ENCODE measurements around the gene PRKCD.
A peak's percentile ranks its signal among the peaks of the same experiment; 100 is the strongest.
"Not testable (repeated sequence)": the region's sequence is repeated elsewhere in the genome, so short reads cannot be mapped to it uniquely, and the experiment has no call there.

PRKCD gene

DNA sequence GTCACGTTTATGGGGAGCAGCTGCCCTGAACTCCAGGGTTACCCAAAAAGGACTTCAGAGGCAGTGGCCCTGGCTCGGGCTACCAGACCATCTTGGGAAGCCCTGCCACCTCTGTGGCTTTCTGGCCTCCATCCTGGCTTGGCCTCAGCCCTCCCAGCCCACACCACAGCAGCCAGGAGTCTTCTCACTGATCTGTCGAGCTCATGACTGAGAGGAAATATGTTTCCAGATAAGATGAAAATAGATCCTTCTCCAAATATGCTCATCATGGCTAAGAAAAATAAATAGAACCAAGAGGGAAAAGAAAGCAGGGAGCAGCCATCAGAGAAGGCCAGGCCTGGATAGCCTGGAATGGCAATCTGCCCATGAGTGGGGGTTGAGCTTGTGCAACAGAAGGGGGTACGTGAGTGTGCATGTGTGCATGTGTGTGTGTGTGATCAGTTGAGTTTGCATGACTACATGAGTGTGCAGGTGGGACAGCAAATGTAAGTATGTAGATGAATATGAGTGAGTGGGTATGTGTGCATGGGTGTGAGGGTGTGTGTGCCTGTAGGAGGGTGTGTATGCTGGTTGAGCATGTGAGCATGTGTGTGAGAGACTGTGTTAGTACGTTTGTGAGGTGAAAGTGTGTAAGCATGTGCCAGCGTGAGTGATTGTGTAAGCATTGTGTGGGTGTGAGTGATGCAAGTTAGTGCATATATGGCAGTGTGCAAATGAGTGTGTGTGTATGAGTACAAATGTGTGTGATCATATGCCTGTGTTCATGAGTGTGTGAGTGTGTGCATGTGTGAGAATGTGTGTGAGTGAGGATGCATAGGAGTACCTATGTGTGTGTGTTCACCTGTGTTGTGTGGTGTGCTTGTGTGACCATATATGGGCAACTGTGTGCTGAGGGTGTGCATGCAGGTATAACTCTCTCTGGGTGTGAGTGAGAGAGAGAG is 20.8 kb upstream of the PRKCD start:
- DNase-seq (ENCODE audit: low spot score), result no peak

DNA sequence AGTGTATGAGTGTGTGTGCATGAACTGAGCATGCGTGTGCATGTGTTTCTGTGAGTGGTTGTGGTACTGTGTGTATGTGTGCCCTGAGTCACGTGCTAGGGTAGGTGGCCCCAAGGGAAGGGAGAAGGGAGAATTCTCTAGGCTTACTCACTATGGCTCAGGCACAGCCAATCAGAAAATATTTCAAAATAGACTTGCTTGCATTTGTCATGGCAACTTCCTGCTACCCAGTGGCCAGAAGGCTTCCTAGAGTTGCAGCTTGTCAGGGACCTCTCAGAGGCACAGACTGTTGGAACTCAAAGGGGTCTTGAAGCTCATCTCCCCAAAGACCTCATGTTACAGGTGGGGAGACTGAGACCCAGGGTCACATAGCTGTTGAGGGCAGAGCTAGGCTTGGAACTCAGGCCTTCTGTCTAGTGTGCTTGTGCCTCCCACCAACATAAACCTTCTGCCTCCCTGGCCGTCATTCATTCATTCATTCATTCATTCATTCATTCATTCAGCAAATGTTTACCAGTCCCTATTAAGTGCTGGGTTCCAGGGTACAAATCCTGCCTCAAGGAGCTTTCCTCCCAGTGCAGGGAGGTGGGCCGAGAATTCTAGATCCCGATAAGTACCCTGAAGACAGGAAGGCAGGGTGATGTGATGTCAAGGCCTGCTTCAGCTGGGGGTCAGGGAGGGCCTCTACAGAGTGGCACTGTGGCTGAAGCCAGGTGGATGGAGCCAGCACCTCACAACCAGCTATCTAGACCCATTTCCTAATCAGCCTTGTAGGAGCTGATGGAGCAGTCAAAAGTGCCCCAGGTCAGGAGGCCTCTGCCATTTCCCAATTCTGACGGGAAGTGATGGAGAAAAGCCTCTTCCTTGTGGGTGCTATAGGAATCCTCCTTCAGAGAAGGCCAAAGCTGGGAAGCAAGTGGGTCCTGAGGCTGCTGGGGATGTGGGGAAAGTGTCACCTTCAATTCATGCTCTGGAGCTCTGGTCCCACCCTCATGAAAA is 19.9 kb upstream of the PRKCD start:
- DNase-seq (ENCODE audit: low spot score), result peak; percentile 72

DNA sequence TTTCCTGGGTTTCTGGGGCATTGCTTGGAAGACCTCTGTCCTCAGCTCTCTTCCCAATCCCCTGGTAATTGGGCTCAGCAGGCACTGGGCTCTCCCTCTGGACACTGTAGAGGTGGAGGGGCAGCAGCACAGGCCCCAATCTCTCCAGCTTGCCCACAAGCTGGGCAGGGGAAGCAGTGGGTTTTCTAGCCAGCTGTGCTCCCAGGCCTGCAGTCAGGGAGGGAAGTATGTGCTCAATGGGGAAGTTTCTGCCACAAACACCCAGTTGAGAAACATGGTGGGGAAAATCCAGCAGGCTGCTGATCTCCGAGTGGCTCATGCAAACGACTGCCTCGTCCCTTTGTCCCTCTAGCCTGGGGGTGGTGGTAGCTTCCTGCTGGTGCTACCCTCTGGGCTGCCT is 18.0 kb upstream of the PRKCD start:
- no peak for DNase-seq (ENCODE audit: low spot score)

DNA sequence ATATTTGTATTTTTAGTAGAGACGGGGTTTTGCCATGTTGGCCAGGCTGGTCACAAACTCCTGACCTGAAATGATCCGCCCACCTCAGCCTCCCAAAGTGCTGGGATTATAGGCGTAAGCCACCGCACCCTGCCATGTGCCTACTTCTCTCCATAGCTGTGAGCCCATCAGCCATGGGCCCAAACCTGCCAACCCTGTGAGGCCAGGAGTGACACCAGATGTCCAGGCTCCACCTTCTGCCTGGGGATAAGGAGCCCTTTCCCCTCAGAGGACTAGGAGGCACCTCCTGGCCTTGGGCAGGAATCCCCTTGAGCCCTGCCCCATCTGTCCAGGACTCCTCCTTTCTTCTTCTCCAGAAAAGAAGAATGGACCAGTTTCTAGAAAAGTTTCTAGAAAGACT is 16.6 kb upstream of the PRKCD start:
- no peak for DNase-seq (ENCODE audit: low spot score)

DNA sequence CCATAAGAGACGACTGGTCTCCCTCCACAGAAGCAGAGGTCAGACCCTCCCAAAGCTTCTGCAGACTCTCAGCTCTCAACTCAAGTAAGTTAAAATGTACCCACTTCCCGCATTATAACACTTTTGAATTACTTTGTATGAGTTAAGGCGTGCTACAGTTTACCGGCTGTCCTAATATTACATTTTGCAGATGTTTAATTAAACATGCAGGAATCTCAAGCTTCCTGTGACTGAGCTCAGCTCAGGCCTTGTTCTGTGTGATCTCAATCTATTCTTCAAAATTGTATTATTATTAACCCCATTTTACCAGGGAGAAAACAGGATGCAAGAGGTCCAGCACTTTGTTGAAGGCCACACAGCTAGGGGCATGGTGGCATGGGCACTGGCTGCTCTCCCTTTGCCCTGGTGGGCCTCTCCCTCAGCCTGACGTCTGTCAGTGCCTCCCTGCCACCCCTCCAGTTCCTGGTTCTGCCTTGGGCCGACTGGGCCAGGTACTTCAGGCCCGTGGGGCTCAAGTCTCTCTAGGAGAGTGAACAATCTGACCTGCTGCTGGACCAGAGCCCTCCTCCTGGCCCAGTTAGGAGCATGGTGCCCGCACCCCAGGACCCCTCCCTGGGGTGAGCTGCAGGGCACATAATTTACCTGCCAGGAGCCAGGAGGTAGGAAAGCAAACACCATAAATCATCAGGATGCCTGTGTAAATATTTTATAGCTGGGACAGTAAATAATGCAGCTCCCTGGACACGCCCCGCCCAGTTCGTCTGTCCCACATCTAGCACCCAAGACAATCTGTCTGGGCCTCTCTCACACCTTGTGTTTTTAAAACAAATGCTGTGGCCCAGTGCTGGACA is 15.9 kb upstream of the PRKCD start:
- no peak for DNase-seq (ENCODE audit: low spot score)

DNA sequence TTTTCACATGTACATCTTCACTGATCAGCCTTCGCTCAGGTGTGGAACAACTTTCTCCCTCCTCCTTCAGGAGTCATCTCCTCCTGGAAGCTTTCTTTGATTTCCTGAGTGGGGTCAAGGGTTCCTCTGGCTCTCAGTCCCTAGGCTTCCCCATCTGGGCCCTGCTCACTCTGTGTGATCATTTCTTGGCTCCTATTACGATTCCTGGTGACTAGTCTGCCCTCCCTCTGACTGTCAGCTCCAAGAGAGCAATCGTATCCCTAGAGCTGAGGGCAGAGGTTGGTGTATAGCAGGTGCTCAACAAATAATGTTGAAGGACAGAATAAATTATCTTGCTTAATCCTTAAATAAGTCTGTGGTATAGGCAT is 15.3 kb upstream of the PRKCD start:
- DNase-seq (ENCODE audit: low spot score), result no peak

DNA sequence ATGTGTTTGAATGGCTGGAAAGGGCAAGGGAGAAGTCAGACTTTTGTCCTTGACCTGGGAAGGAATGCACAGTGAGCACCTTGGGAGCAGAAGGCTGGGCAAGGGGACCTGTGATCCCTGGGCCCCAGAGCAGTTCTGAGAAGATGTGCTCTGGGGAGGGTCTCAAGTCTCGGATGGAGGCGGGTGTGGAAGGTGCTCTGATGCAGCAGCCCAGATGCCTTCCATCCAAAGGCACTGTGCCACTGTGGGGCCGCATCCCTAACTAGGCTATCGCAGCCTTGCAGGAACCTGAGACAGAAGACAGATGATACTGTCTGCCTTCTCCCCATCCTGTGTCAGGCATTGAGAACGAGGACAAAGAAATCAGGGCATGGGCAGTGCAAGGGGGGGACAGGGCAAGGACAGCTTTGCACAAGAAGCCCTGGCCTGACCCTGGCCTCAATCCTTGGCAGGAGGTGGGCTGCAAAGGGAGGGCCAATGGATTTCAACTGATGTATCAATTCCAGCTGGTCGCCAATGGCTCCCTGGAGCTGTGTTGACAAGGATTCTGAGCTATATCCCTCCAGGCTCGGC is 14.6 kb upstream of the PRKCD start:
- DNase-seq (ENCODE audit: low spot score), result no peak

DNA sequence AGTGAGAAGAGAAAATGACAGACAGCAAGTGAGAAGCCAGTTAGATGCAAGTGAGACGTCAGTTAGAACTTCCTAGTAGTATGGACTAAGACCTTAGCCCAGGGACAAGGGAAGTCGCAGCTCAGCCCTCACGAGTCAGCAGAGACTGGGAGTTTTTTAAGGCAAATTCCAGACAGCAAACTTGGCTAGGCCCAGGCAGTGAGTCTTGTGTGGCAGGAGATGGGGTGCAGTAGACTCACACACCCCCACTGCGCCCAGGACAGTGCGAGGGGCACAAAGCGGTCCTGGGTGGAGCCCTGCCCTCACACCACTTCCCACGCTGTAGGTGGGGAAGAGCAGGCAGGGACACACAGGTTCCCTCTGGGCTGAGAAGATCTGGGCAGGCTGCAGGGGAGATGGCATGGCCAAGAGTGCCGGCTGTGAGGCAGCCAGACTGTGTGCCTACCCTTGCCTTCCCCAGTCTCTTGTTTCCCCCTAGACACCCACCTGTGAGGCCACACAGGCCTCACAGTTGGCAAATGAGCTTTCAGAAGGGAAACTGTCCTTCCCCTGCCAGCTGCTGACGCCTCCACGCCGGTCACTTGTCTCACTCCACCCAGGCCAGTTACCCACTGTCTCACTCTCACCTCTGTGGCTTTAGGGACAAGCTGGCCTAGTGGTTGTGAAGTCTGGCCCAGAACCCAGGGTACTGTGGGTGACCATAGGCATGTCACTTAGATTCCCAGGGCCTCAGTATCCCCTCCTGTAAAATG is 13.7 kb upstream of the PRKCD start:
- DNase-seq (ENCODE audit: low spot score), result no peak

DNA sequence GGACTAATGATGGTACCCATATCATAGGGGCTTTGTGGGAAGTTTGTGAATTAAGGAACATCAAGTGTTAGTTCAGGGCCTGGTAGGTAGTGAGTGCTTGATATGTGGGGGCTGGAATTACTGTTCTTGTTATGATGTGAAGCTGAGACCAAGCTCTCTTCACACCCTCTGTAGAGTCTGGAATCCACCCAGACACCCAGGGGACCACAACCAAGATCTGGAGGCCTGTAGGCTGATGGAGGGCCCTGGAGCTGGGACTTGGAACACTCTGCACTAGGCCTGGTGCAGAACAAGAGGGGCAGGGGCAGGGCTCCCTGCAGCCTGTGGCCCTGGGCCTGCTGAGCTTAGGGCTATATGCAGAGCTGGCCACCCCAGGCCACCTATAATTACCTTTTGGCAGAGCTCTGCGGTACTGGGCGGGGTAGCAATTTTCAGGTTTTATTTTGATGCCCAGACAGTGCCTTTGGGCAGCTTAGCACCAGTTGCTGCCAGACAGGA is 13.1 kb upstream of the PRKCD start:
- DNase-seq (ENCODE audit: low spot score), result no peak

DNA sequence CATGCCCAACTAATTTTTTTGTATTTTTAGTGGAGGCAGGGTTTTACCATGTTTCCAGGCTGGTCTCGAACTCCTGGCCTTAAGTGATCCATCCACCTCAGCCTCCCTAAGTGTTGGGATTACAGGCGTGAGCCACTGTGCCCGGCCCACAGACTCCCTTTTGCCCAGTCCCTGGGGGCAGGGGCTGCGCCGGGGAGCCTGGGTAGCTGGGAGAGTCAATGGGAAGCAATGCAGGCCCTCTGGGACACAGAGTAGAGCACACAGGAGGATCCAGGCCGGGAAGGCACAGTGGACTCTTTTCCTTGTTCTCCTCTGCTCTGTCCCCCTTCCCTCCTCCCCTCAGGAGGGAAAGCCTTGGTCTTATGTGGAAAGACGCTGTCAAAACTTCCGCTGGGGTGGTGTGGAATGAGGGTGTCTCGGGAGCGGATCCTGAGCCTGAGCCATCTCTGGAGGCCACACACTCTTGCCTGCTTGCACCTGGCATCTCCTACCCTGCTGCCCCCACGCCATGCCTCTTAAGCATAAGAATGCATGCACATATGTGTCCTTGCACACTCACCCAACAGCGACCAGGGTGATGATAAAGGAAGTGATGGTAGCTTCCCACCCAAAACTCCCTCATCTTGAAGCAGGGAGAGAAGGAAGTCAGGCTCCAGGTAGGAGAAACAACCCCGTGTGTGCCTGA is 11.9 kb upstream of the PRKCD start:
- no peak for DNase-seq (ENCODE audit: low spot score)

DNA sequence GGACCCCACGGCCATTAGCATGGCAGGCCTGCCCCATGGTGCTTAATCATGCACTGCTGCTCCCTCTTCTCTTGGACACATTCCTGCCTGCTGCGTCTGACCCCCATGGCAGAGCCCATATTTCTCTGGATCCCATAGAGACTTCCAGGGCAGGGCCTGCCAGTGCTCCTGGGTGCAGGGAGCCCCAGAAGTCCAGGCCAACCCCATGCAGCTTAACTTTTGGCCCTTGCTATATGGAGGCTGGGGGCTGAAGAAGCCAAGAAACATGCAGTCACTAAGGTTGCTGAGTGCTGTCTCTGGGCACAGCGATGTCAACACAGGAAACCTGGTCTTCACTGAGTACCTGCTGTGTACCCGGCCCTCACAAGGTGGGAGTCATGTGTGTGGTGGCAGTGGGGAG is 11.3 kb upstream of the PRKCD start:
- DNase-seq (ENCODE audit: low spot score), result no peak

DNA sequence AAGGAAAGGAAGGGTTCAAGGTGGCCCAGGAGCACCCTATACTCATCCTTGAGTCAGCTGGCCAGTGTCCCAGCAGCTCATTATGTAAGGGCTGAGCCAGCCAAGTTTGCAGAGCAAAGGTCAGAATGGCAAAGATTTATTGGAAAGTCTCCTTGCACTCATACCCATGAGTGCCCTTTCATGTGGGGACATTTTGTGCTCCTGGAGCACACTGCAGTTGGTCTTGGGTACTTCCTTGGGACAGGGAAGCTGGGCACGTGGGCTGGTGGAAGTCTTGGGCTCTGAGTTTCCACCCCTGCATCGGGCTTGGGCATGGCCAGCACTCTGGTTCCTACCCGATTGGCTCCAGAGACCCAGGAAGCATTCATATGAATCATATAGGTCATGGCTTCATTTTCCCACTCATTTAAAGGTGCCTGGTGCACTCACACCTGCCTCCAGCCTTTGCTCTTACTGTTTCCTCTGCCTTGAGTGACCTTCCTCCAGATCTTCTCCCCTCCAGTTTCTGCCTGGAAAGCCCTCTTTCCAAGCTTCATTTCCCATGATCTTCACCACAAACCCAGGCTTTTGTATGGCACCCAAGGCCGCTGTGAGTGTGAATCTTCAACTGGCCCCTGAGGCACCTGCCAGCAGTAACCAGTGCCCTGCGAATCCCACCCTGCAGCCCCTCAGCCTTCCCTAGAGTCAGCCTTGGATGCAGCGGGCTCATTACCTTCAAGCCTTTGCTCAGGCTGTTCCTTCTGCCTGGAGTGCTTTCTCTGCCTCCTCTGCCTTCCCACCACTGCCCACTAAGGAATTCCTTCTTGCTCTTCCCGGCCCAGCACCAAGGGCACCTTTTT is 10.5 kb upstream of the PRKCD start:
- DNase-seq (ENCODE audit: low spot score), result peak; percentile 42

DNA sequence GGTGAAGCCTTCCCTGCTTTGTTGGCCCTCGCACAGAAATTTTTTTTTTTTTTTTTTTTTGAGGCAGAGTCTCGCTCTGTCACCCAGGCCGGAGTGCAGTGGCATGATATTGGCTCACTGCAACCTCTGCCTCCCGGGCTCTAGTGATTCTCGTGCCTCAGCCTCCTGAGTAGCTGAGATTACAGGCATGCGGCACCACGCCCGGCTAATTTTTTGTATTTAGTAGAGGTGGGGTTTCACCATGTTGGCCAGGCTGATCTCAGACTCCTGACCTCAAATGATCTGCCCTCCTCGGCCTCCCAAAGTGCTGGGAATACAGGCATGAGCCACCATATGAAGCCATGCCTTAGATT is 9.9 kb upstream of the PRKCD start:
- DNase-seq (ENCODE audit: low spot score), result not testable (repeated sequence)

DNA sequence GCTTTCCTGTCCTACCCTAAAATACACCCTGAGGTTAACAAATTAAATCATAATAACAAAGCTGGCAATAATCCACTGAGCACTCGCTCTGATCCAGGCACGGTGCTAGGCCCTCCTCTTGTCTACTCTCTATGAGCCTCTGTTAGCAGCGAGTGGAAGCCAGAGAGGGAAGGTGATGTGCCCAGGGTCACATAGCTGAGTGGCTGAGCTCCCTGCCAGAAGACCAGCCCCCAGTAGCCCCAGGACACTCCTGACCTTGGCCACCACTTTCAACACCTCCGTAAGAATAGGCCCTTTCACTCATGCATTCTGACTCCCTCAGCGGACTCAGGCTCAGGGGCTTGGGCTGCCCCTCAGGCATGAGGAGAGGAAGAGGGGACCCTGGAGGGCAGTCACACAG is 9.5 kb upstream of the PRKCD start:
- no peak for DNase-seq (ENCODE audit: low spot score)

DNA sequence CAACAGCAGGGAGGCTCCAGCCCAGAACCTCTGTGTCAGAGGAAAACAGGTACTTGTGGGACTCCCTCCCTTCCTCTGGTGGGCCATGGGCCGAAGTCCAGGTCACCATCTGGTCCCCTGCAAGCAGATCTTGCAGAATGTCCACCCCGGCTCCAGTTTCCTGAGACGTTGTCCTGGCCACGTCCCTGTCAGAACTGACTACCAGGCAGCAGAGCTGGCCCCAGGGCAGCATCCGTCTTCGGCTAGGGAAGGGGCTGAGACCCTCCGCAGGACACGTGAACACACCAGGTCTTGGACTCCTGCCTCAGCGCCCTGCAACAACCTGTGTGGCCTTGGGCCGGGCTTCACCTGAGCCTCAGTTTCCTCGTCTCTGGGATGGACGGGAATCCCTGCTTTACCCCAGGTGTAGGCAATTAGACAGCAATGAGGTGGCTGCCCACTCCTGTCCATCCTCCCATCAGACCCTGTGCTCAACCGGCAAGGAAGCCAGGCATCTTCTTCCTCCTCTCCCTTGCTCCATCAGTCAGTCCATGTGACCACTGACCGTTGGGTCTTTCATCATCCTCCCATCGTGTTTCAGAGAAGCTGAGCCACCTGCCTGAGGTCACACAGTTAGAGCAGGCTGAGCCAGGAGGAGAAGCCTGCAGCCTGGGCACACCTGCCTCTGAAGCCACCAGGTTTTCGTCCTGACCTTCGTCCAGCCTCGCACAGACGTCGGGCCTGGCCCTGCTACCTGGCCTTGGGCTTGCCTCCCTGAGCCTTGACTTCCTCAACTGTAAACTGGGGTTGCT is 8.9 kb upstream of the PRKCD start:
- no peak for DNase-seq (ENCODE audit: low spot score)

DNA sequence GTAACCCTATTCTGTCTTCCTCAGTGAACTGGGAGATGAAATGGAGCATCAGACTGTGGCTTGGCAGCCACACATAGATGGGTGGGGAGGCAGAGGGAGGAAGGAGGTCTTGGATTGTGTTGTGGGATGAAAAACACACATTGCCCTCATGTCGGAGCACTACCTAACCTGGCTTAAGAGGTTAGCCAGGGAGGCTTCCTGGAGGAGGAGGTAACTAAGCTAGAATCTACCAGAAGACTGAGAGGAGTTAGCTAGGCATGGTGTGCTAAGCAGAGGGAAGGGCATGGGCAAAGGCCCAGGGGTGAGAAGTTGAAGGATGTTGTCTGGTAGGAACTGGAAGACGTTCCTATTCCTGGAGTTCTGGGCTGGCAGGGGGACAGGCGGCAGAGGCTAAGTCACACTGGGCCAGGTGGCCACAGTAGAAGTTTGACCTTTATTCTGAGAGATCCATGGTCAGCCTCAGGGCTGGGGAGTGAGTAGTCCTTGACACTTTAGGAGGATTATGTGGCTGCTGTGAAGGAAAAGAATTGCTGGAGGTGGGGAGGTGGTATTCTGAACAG is 7.7 kb upstream of the PRKCD start:
- no peak for DNase-seq (ENCODE audit: low spot score)

DNA sequence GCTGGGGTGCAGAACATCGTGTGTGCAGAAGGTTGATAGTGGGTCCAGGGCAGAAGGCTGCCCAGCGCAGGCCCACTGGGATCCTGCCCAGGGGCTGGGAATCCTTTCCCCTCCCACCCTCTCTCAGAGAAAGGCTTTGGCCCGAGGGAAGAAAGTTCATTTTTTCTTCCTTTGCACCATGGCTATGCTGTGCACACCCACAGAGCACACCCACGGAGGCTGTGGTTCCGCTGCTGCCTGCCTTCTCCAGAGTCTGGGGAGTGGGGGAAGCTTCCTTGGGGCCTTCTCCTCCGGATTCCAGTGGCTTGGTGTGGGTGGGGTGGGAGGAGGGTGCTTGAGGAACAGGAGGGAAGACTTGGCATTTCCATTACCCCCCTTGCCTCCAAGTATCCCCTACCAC is 7.0 kb upstream of the PRKCD start:
- DNase-seq (ENCODE audit: low spot score), result no peak

DNA sequence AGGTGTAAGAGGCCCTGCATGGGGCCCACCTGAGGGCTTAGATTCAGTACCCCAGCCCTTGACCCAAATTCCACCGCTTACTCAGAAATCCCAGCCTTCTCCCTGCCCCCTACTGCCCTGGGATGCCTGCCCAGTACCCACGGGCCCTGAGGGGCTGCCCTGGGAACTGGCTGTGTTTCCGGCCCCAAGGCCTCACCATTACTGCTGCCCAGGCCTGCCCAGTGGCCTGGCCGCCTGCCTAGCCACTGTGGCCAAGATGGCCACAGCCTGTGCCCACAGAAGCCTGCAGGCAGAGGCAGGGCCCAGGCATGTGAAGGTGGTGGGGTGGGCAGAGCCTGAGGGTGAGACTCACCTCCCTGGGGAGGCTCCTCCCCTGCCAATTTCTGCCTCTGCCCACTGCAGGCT is 6.1 kb upstream of the PRKCD start:
- no peak for DNase-seq (ENCODE audit: low spot score)
